SK-N-MC (cell line): Measurements from ENCODE around the gene THSD8.

Source experiments
- EZH2 ChIP-seq: fragments of 200-600 bp; sonication (generic); IDR thresholded peaks from one replicate; pipeline ENCODE4 v1.6.1; 2017; ENCODE audit warnings: antibody characterized with exemption
- POLR2AphosphoS5 ChIP-seq: IDR thresholded peaks from 2 replicates; pipeline ENCODE4 v1.6.1; 2012; ENCODE audit warnings: mild to moderate bottlenecking, low read depth, low read length, borderline replicate concordance

- TF ChIP-seq POLR2AphosphoS5: no peak
- TF ChIP-seq EZH2: no peak
These were observed 2.0 kb upstream of the THSD8 start for GRCh38 chr19:12799742-12800465.
